Panc1 (cell line): ENCODE results near the gene IL12RB2. TPM values are rescaled to one million over a fixed set of nuclear protein-coding genes. Genes with fewer than 3 reads are reported as not detected.

Source experiments
- ATAC-seq: fragments of 200-7000 bp; cut with Tn5 transposase; 2 replicates; pipeline ENCODE4 v1.9.1; 2020; ENCODE audit warnings: mild to moderate bottlenecking, moderate library complexity
- BruUV-seq: library from RNA; stranded (reverse); fragments of 400-500 nt; replicated peaks from 2 replicates; lab custom pipeline; 2021; lab: Mats Ljungman, UMichigan
- CTCF ChIA-PET: fragments of 300-600 bp; sonication (Branson Sonifier 250); formaldehyde crosslinking; loops from one replicate; lab custom pipeline; 2022; ENCODE audit warnings: antibody characterized with exemption; lab: Charles Lee
- POLR2A ChIA-PET: fragments of 300-600 bp; sonication (Branson Sonifier 250); formaldehyde crosslinking; loops from one replicate; lab custom pipeline; 2022; ENCODE audit warnings: antibody characterized with exemption; lab: Charles Lee
- DNase-seq: peaks from one replicate; pipeline ENCODE4 v3.0.0-alpha.2; 2010; ENCODE audit warnings: low read depth, low spot score
- H3K27ac ChIP-seq: 2 replicates; pipeline ENCODE4 v1.5.1; 2011; ENCODE audit warnings: mild to moderate bottlenecking, low read length, inconsistent platforms
- H3K27me3 ChIP-seq: fragments of 200-500 bp; sonication (Bioruptor generic); 2 replicates; pipeline ENCODE4 v1.6.0; 2014; ENCODE audit warnings: low read length, inconsistent platforms; ENCODE audit not compliant: control insufficient read depth, insufficient read depth
- H3K36me3 ChIP-seq: fragments of 200-500 bp; sonication (Bioruptor generic); 2 replicates; pipeline ENCODE4 v1.5.1; 2014; ENCODE audit warnings: inconsistent platforms, mild to moderate bottlenecking, low read length, moderate library complexity; ENCODE audit not compliant: control insufficient read depth, insufficient read depth
- H3K4me1 ChIP-seq: 2 replicates; pipeline ENCODE4 v1.5.1; 2011; ENCODE audit warnings: inconsistent platforms, mild to moderate bottlenecking, low read length, moderate library complexity; ENCODE audit not compliant: control insufficient read depth, insufficient read depth
- H3K4me3 ChIP-seq, 2 experiments: 2 replicates each; pipeline ENCODE4 v1.5.1; 2011 to 2012; ENCODE audit warnings: low read depth in 2 of 2, low read length in 2 of 2, mild to moderate bottlenecking in 2 of 2, inconsistent platforms in 1 of 2, moderate library complexity in 1 of 2
- H3K9me3 ChIP-seq: fragments of 200-500 bp; sonication (Bioruptor generic); 2 replicates; pipeline ENCODE4 v1.5.1; 2014; ENCODE audit warnings: low read depth, mild to moderate bottlenecking, inconsistent platforms, low read length, moderate library complexity; ENCODE audit not compliant: control insufficient read depth, insufficient read depth
- CTCF ChIP-seq: fragments of 450-650 bp; IDR thresholded peaks from 2 replicates; pipeline ENCODE4 v1.5.1; 2017; ENCODE audit warnings: mild to moderate bottlenecking
- POLR2AphosphoS5 ChIP-seq: IDR thresholded peaks from 2 replicates; pipeline ENCODE4 v1.6.1; 2012; ENCODE audit warnings: mild to moderate bottlenecking, low read depth, low read length, moderate library complexity
- REST ChIP-seq, 2 experiments: IDR thresholded peaks; 2 replicates each; pipeline ENCODE4 v1.6.1; 2011 to 2012; ENCODE audit warnings: low read depth in 2 of 2, control low read depth in 1 of 2, low read length in 1 of 2, mild to moderate bottlenecking in 1 of 2, moderate library complexity in 1 of 2; ENCODE audit not compliant: insufficient read depth in 1 of 2
- SIN3A ChIP-seq: IDR thresholded peaks from 2 replicates; pipeline ENCODE4 v1.6.1; 2012; ENCODE audit warnings: low read depth, mild to moderate bottlenecking, low read length, moderate library complexity, borderline replicate concordance; ENCODE audit not compliant: insufficient read depth
- TCF7L2 ChIP-seq: IDR thresholded peaks from 2 replicates; pipeline ENCODE4 v1.6.1; 2011; ENCODE audit warnings: mild to moderate bottlenecking, low read depth, low read length, inconsistent platforms
- in situ Hi-C: cut with HindIII; loops from 2 replicates; pipeline ENCODE4 v1.10.0; 2016; ENCODE audit warnings: low sequenced_read_pairs, low pct_unique_long_range_greater_than_20kb
- intact Hi-C: fragments of 100-400 bp; cut with micrococcal nuclease; formaldehyde crosslinking; loops from one replicate; pipeline ENCODE4 v1.10.0; 2022; ENCODE audit not compliant: unreplicated experiment
- total RNA-seq: library from RNA; stranded (reverse); gene quantifications from one replicate; pipeline ENCODE4 v1.2.1, GENCODE V29; 2021; ENCODE audit not compliant: unreplicated experiment

Gene IL12RB2
- total RNA-seq, 1 experiment from 2014 or later: 0.26 TPM

- POLR2A ChIA-PET: interaction anchor here (0.6 kb wide), 1 partner anchor 18 kb away, joined by 3 read pairs; no protein-coding TSS in a partner anchor
These were observed 1.1 kb upstream of the IL12RB2 start for GRCh38 chr1:67306547-67306946.

GRCh38 chr1:67308136-67308535 is 463 bp downstream of the IL12RB2 start:
- Histone ChIP-seq H3K4me3 (peak overlapping the region in 1 of 2 experiments; percentile 29; a peak in 1 of 4 replicates), H3K36me3 (no peaks in the 10 kb centered on the region), H3K27ac (no peak overlapping the region), H3K4me1 (0 out of 2 replicates have a peak, but pooled peaks cover 3% of the 10 kb centered on the region), H3K27me3 (peaks cover 18% of the 10 kb centered on the region), H3K9me3 (no peaks in the 10 kb centered on the region)
- in situ Hi-C loops: no loop called here
- POLR2A ChIA-PET: no interaction called here
- DNase-seq (no peak), ATAC-seq (no peak)
- intact Hi-C loops: no loop called here
- CTCF ChIA-PET: no interaction called here
- BruUV-seq: no TSS peak
- no peak for TF ChIP-seq TCF7L2
- TF ChIP-seq REST (IDR thresholded peaks at IDR 0.05; ENCODE audit: insufficient read depth in 1 of 2, low read depth in 2 of 2, low read length in 1 of 2): no peak
- TF ChIP-seq SIN3A: no peak

More at GRCh38 chr1:67306547-67306946, 1.1 kb upstream of the IL12RB2 start:
- Histone ChIP-seq H3K27ac (no peak overlapping the region), H3K36me3 (no peaks in the 10 kb centered on the region), H3K4me3 (no peak overlapping the region), H3K9me3 (no peaks in the 10 kb centered on the region), H3K27me3 (peaks cover 13% of the 10 kb centered on the region), H3K4me1 (0 out of 2 replicates have a peak, but pooled peaks cover 3% of the 10 kb centered on the region)
- no TSS peak for BruUV-seq
- DNase-seq (no peak), ATAC-seq (no peak)
- CTCF ChIA-PET: no interaction called here
- TF ChIP-seq REST (IDR thresholded peaks at IDR 0.05; ENCODE audit: insufficient read depth in 1 of 2, low read depth in 2 of 2, low read length in 1 of 2) (no peak), TCF7L2 (no peak), POLR2AphosphoS5 (no peak), SIN3A (no peak), CTCF (no peak)
- intact Hi-C loops (no loop called here), in situ Hi-C loops (no loop called here)
